ENCODE data around the gene PIK3R5.

- TF ChIP-seq, protein P1, sequence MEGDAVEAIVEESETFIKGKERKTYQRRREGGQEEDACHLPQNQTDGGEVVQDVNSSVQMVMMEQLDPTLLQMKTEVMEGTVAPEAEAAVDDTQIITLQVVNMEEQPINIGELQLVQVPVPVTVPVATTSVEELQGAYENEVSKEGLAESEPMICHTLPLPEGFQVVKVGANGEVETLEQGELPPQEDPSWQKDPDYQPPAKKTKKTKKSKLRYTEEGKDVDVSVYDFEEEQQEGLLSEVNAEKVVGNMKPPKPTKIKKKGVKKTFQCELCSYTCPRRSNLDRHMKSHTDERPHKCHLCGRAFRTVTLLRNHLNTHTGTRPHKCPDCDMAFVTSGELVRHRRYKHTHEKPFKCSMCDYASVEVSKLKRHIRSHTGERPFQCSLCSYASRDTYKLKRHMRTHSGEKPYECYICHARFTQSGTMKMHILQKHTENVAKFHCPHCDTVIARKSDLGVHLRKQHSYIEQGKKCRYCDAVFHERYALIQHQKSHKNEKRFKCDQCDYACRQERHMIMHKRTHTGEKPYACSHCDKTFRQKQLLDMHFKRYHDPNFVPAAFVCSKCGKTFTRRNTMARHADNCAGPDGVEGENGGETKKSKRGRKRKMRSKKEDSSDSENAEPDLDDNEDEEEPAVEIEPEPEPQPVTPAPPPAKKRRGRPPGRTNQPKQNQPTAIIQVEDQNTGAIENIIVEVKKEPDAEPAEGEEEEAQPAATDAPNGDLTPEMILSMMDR (IDR thresholded peaks at IDR 0.05): no peak
- TF ChIP-seq CEBPB (IDR thresholded peaks at IDR 0.05): no peak
- no peak for TF ChIP-seq POLR2A (IDR thresholded peaks at IDR 0.05; ENCODE audit: low read length)
- TF ChIP-seq EHMT2 (IDR thresholded peaks at IDR 0.05; ENCODE audit: low read depth): no peak
- TF ChIP-seq RCOR1 (IDR thresholded peaks at IDR 0.05; ENCODE audit: low read depth, low read length): no peak
- no peak for TF ChIP-seq USF2 (IDR thresholded peaks at IDR 0.05)
- TF ChIP-seq MAX (IDR thresholded peaks at IDR 0.05): no peak
- no peak for TF ChIP-seq FOSL2 (IDR thresholded peaks at IDR 0.05)
- no peak for TF ChIP-seq FOSL2 (CRISPR knock-in tag; IDR thresholded peaks at IDR 0.05)
- no peak for TF ChIP-seq MAFK (IDR thresholded peaks at IDR 0.05; ENCODE audit: partially characterized antibody)
- TF ChIP-seq SMC3 (IDR thresholded peaks at IDR 0.05): no peak
- TF ChIP-seq GATA3 (IDR thresholded peaks at IDR 0.05; ENCODE audit: borderline replicate concordance): no peak
- TF ChIP-seq, protein P2, sequence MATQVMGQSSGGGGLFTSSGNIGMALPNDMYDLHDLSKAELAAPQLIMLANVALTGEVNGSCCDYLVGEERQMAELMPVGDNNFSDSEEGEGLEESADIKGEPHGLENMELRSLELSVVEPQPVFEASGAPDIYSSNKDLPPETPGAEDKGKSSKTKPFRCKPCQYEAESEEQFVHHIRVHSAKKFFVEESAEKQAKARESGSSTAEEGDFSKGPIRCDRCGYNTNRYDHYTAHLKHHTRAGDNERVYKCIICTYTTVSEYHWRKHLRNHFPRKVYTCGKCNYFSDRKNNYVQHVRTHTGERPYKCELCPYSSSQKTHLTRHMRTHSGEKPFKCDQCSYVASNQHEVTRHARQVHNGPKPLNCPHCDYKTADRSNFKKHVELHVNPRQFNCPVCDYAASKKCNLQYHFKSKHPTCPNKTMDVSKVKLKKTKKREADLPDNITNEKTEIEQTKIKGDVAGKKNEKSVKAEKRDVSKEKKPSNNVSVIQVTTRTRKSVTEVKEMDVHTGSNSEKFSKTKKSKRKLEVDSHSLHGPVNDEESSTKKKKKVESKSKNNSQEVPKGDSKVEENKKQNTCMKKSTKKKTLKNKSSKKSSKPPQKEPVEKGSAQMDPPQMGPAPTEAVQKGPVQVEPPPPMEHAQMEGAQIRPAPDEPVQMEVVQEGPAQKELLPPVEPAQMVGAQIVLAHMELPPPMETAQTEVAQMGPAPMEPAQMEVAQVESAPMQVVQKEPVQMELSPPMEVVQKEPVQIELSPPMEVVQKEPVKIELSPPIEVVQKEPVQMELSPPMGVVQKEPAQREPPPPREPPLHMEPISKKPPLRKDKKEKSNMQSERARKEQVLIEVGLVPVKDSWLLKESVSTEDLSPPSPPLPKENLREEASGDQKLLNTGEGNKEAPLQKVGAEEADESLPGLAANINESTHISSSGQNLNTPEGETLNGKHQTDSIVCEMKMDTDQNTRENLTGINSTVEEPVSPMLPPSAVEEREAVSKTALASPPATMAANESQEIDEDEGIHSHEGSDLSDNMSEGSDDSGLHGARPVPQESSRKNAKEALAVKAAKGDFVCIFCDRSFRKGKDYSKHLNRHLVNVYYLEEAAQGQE (IDR thresholded peaks at IDR 0.05): no peak
- no peak for TF ChIP-seq EP300 (IDR thresholded peaks at IDR 0.05)
These were observed 40.8 kb upstream of the PIK3R5 start for GRCh38 chr17:9006175-9006767.

Measured in A549 (cell line).